H1 (cell line): ENCODE results near the gene DCUN1D2. TPM values are rescaled to one million over a fixed set of nuclear protein-coding genes. Genes with fewer than 3 reads are reported as not detected.

ENCODE experiments used
- CTCF ChIA-PET: fragments of 300-600 bp; sonication (Branson Sonifier 250); formaldehyde crosslinking; loops from one replicate; lab custom pipeline; 2021; ENCODE audit not compliant: partially characterized antibody; lab: Charles Lee
- POLR2A ChIA-PET: fragments of 300-600 bp; sonication (Branson Sonifier 250); formaldehyde crosslinking; loops from one replicate; lab custom pipeline; 2021; ENCODE audit warnings: inconsistent platforms; ENCODE audit not compliant: partially characterized antibody; lab: Charles Lee
- DNase-seq, 2 experiments: peaks; one replicate each; pipeline versions ENCODE4 v3.0.0 to v3.0.0-alpha.2; 2010 to 2022; ENCODE audit warnings: low spot score in 2 of 2, low read depth in 1 of 2, mixed read lengths in 1 of 2
- FAIRE-seq: peaks from 2 replicates; lab custom pipeline; 2011; peaks lifted over from hg19 to GRCh38; lab: Jason Lieb, UNC
- H2AFZ ChIP-seq: 2 replicates; pipeline ENCODE4 v1.8.1; 2012; ENCODE audit warnings: low read length, inconsistent platforms
- H2AK5ac ChIP-seq: 2 replicates; pipeline ENCODE4 v1.6.1; 2013; ENCODE audit warnings: low read depth, low read length
- H2BK120ac ChIP-seq: replicated peaks from 2 replicates; pipeline ENCODE3; 2013; ENCODE audit warnings: low read depth, low read length, inconsistent platforms
- H2BK12ac ChIP-seq: 2 replicates; pipeline ENCODE4 v1.6.1; 2013; ENCODE audit warnings: low read depth, low read length
- H2BK15ac ChIP-seq: 2 replicates; pipeline ENCODE4 v1.6.1; 2013; ENCODE audit warnings: low read length
- H2BK20ac ChIP-seq: 2 replicates; pipeline ENCODE4 v1.6.1; 2013; ENCODE audit warnings: low read length
- H2BK5ac ChIP-seq: 2 replicates; pipeline ENCODE4 v1.6.1; 2013; ENCODE audit warnings: low read depth, low read length
- H3K14ac ChIP-seq: 2 replicates; pipeline ENCODE4 v1.6.1; 2013; ENCODE audit warnings: inconsistent platforms; ENCODE audit not compliant: insufficient read length
- H3K18ac ChIP-seq: 2 replicates; pipeline ENCODE4 v1.6.1; 2013; ENCODE audit warnings: low read length; ENCODE audit errors: extremely low read depth
- H3K23ac ChIP-seq: 2 replicates; pipeline ENCODE4 v1.6.1; 2013; ENCODE audit warnings: inconsistent platforms; ENCODE audit not compliant: insufficient read length
- H3K23me2 ChIP-seq: 2 replicates; pipeline ENCODE4 v1.6.1; 2013; ENCODE audit warnings: low read depth, low read length
- H3K27ac ChIP-seq: 2 replicates; pipeline ENCODE4 v1.6.1; 2011; ENCODE audit warnings: low read depth, low read length, inconsistent platforms
- H3K27me3 ChIP-seq, 4 experiments: replicated peaks in 1 of 4; 1 replicate in 1 of 4; 2 replicates in 3 of 4; pipeline versions ENCODE4 v1.6.1 to v1.8.1; 2011 to 2013; ENCODE audit warnings: low read length in 3 of 4, mild to moderate bottlenecking in 3 of 4, inconsistent platforms in 2 of 4, mixed read lengths in 2 of 4, moderate library complexity in 1 of 4; ENCODE audit not compliant: control insufficient read depth in 3 of 4, insufficient read depth in 3 of 4; ENCODE audit errors: extremely low read depth in 1 of 4
- H3K36me3 ChIP-seq, 4 experiments: 2 replicates each; pipeline versions ENCODE4 v1.6.1 to v1.8.1; 2011 to 2013; ENCODE audit warnings: mild to moderate bottlenecking in 4 of 4, low read length in 3 of 4, moderate library complexity in 2 of 4, control low read depth in 1 of 4, inconsistent platforms in 1 of 4; ENCODE audit not compliant: insufficient read depth in 4 of 4, control insufficient read depth in 2 of 4
- H3K4ac ChIP-seq: replicated peaks from 2 replicates; pipeline ENCODE3; 2013; ENCODE audit warnings: low read length, low read depth, mixed read lengths, inconsistent platforms; ENCODE audit not compliant: insufficient read length
- H3K4me1 ChIP-seq, 4 experiments: replicated peaks in 1 of 4; 1 replicate in 1 of 4; 2 replicates in 3 of 4; pipeline versions ENCODE4 v1.6.1 to v1.8.1; 2011 to 2013; ENCODE audit warnings: low read length in 3 of 4, inconsistent platforms in 2 of 4, mixed read lengths in 1 of 4; ENCODE audit not compliant: insufficient read depth in 4 of 4, control insufficient read depth in 3 of 4
- H3K4me2 ChIP-seq, 2 experiments: 2 replicates each; pipeline versions ENCODE4 v1.6.1 to v1.8.1; 2011 to 2013; ENCODE audit warnings: low read depth in 2 of 2, low read length in 2 of 2, control low read depth in 1 of 2, inconsistent platforms in 1 of 2, mild to moderate bottlenecking in 1 of 2; ENCODE audit not compliant: insufficient read depth in 1 of 2
- H3K4me3 ChIP-seq, 4 experiments: fragments of 200-600, 300-600 bp in 1 of 4; sonication (generic), shearing (Covaris generic), sonication (Bioruptor Twin) in 1 of 4; 2 replicates each; pipeline versions ENCODE4 v1.5.1 to v1.8.1; 2011 to 2016; ENCODE audit warnings: low read length in 4 of 4, low read depth in 3 of 4, control low read depth in 2 of 4, inconsistent platforms in 2 of 4, mild to moderate bottlenecking in 2 of 4, mixed read lengths in 1 of 4, moderate library complexity in 1 of 4; ENCODE audit not compliant: insufficient read depth in 2 of 4; ENCODE audit errors: extremely low read depth in 1 of 4
- H3K56ac ChIP-seq: replicated peaks from 2 replicates; pipeline ENCODE3; 2013; ENCODE audit warnings: low read depth, mild to moderate bottlenecking, mixed read lengths, low read length, inconsistent platforms; ENCODE audit not compliant: insufficient read length
- H3K79me1 ChIP-seq: 2 replicates; pipeline ENCODE4 v1.6.1; 2013; ENCODE audit warnings: low read depth, low read length, control low read depth
- H3K79me2 ChIP-seq, 2 experiments: 2 replicates each; pipeline versions ENCODE4 v1.6.1 to v1.8.1; 2012 to 2013; ENCODE audit warnings: low read length in 2 of 2, mild to moderate bottlenecking in 2 of 2, inconsistent platforms in 1 of 2; ENCODE audit not compliant: insufficient read depth in 2 of 2, control insufficient read depth in 1 of 2
- H3K9ac ChIP-seq, 4 experiments: replicated peaks in 1 of 4; 1 replicate in 1 of 4; 2 replicates in 3 of 4; pipeline versions ENCODE4 v1.6.1 to v1.8.1; 2011 to 2013; ENCODE audit warnings: low read depth in 3 of 4, low read length in 3 of 4, control low read depth in 2 of 4, mild to moderate bottlenecking in 2 of 4, moderate library complexity in 2 of 4, inconsistent platforms in 1 of 4; ENCODE audit errors: extremely low read depth in 1 of 4
- H3K9me3 ChIP-seq, 2 experiments: 2 replicates each; pipeline versions ENCODE4 v1.6.1 to v1.8.1; 2012 to 2013; ENCODE audit warnings: mild to moderate bottlenecking in 2 of 2, moderate library complexity in 2 of 2, control low read depth in 1 of 2, inconsistent platforms in 1 of 2, low read depth in 1 of 2, low read length in 1 of 2, mixed read lengths in 1 of 2; ENCODE audit not compliant: insufficient read depth in 2 of 2
- H4K20me1 ChIP-seq, 2 experiments: replicated peaks in 1 of 2; 2 replicates each; pipeline versions ENCODE3 to v1.8.1; 2011 to 2013; ENCODE audit warnings: inconsistent platforms in 2 of 2, low read length in 2 of 2, mild to moderate bottlenecking in 1 of 2; ENCODE audit not compliant: insufficient read depth in 2 of 2, control insufficient read depth in 1 of 2
- H4K5ac ChIP-seq: 2 replicates; pipeline ENCODE4 v1.6.1; 2013; ENCODE audit warnings: low read length, low read depth, mixed read lengths, inconsistent platforms; ENCODE audit not compliant: insufficient read length
- H4K8ac ChIP-seq: 2 replicates; pipeline ENCODE4 v1.8.0; 2013; ENCODE audit warnings: mild to moderate bottlenecking, moderate library complexity, low read length, inconsistent platforms; ENCODE audit not compliant: insufficient read depth; ENCODE audit errors: extremely low read depth
- H4K91ac ChIP-seq: replicated peaks from 2 replicates; pipeline ENCODE3; 2013; ENCODE audit warnings: low read length, mixed read lengths, inconsistent platforms; ENCODE audit not compliant: insufficient read length
- CHD2 ChIP-seq: IDR thresholded peaks from 2 replicates; pipeline ENCODE4 v1.6.1; 2012; ENCODE audit warnings: low read length, improper control_type of control experiment
- EZH2 ChIP-seq: fragments of 200-600 bp; sonication (generic); IDR thresholded peaks from 2 replicates; pipeline ENCODE4 v1.7.1; 2012; ENCODE audit warnings: low read depth, mild to moderate bottlenecking, moderate library complexity, low read length, inconsistent platforms; ENCODE audit not compliant: severe bottlenecking
- FOSL1 ChIP-seq: IDR thresholded peaks from 2 replicates; pipeline ENCODE4 v1.6.1; 2011; ENCODE audit warnings: mild to moderate bottlenecking, low read depth, low read length, moderate library complexity; ENCODE audit not compliant: insufficient read depth
- HDAC6 ChIP-seq: IDR thresholded peaks from one replicate; pipeline ENCODE4 v1.7.1; 2012; ENCODE audit warnings: low read depth, mild to moderate bottlenecking, inconsistent platforms, low read length, moderate library complexity
- JUN ChIP-seq: IDR thresholded peaks from 2 replicates; pipeline ENCODE4 v1.6.1; 2011; ENCODE audit warnings: low read depth, mild to moderate bottlenecking, improper control_type of control experiment, low read length
- KDM1A ChIP-seq: fragments of 200-600, 300-600 bp; sonication (generic); IDR thresholded peaks from 2 replicates; pipeline ENCODE4 v1.7.1; 2016; ENCODE audit warnings: mild to moderate bottlenecking, low read length, borderline replicate concordance
- POLR2A ChIP-seq, 2 experiments: IDR thresholded peaks; 1 replicate in 1 of 2; 2 replicates in 1 of 2; pipeline ENCODE4 v1.6.1; 2011; ENCODE audit warnings: low read depth in 2 of 2, low read length in 2 of 2, mild to moderate bottlenecking in 2 of 2; ENCODE audit errors: control extremely low read depth in 1 of 2
- RFX5 ChIP-seq: IDR thresholded peaks from 2 replicates; pipeline ENCODE4 v1.6.1; 2011; ENCODE audit warnings: low read depth, low read length, improper control_type of control experiment, borderline replicate concordance
- RNF2 ChIP-seq: fragments of 200-900, 300-1000 bp; sonication (generic); IDR thresholded peaks from 2 replicates; pipeline ENCODE4 v1.7.1; 2016; ENCODE audit warnings: borderline replicate concordance, low read depth, mild to moderate bottlenecking, antibody characterized with exemption, low read length; ENCODE audit not compliant: poor library complexity, severe bottlenecking; ENCODE audit errors: missing control alignments
- SIRT6 ChIP-seq: IDR thresholded peaks from one replicate; pipeline ENCODE4 v1.7.1; 2012; ENCODE audit warnings: low read length, inconsistent platforms
- TAF1 ChIP-seq: IDR thresholded peaks from 2 replicates; pipeline ENCODE4 v1.6.1; 2011; ENCODE audit warnings: mild to moderate bottlenecking, low read depth, low read length
- TBP ChIP-seq: IDR thresholded peaks from 2 replicates; pipeline ENCODE4 v1.6.1; 2011; ENCODE audit warnings: low read depth, low read length, improper control_type of control experiment
- ZNF274 ChIP-seq: IDR thresholded peaks from 2 replicates; pipeline ENCODE4 v1.7.0; 2012; ENCODE audit warnings: low read length, borderline replicate concordance; ENCODE audit errors: extremely low read depth
- WGBS, 2 experiments: shearing (Covaris generic) in 1 of 2; methylation state at CpG; one replicate each; pipeline versions ENCODE4 v1.1.6 to v1.1.7; 2013 to 2015; ENCODE audit warnings: low lambda C conversion rate in 2 of 2, mixed read lengths in 2 of 2, inconsistent platforms in 1 of 2, low coverage in 1 of 2, missing lambda C conversion rate in 1 of 2; ENCODE audit not compliant: insufficient replicate concordance in 2 of 2, insufficient coverage in 1 of 2, insufficient read length in 1 of 2; ENCODE audit errors: extremely low coverage in 1 of 2, missing lambda C conversion rate in 1 of 2; 5-methylcytosine and 5-hydroxymethylcytosine counted together
- polyA plus RNA-seq, 7 experiments: library from polyadenylated mRNA; depleted of rRNA in 3 of 7; stranded (reverse) in 5 of 7; unstranded in 2 of 7; fragments of >200 nt in 5 of 7; fragments of 200-250 nt in 2 of 7; gene quantifications; 1 replicate in 5 of 7; 2 replicates in 1 of 7; 4 replicates in 1 of 7; pipeline versions ENCODE4 v1.2.1 to v1.2.3, GENCODE V29; 2011 to 2013; ENCODE audit warnings: missing spikeins in 2 of 7, mixed read lengths in 2 of 7
- total RNA-seq: library from RNA; stranded (reverse); fragmentation: NEBNext Ultra II Directional; extraction: Animal tissue kit (Norgen Biotek cat#: 25700); gene quantifications from 2 replicates; pipeline ENCODE4 v1.2.1, GENCODE V29; 2021

DCUN1D2 gene
- total and polyA plus RNA-seq, 2 of the 8 experiments (the other 6 are each of a cell fraction or from before 2014, with no cell fraction given) = 19.5 to 35.3 TPM

DNA sequence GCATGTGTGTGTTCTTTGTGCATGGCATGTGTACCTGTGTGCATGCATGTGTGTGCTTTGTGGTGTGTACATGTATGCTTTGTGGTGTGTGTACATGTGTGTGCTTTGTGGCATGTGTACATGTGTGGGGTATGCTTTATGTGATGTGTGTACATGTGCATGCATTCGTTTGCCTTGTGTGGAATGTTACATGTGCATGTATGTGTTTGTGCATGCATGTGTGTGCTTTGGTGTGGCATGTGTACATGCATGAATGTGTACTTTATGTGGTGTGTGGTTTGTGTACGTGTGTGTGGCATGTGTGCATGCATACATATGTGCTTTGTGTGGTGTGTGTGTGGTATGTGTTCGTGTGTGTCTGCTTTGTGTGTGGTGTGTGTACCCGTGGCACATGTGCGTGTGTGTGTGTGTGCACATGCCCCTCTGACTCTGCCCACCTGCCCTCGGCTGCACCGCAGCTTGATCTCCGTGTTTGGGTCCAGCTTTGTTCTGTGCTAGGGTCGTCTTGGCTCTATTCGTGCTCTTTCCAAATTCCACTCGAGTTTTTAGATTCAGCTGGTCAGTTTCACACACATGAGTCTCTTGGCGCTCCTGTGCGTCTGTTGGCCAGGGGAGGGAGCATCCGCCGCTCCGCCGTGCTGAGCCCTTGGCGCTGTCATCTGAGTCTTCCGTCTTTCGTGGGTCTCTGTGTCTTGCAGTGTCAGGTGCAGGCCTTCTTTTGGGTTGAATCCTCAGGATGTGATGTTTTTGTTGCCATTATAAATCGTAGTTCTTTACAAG lies 47.6 kb upstream of the DCUN1D2 start:
- peaks cover 6% of the 10 kb centered on the region for H3K79me1 ChIP-seq
- no peak overlapping the region for H2BK20ac ChIP-seq
- H3K4me1 ChIP-seq = peaks cover 0 to 4% (median 0%) of the 10 kb centered on the region in 4 experiments; a peak in 1 of 7 replicates
- H3K4me3 ChIP-seq = no peak overlapping the region
- no peaks in the 10 kb centered on the region for H3K23me2 ChIP-seq
- peak overlapping the region; percentile 13; the same call in 1 of the 2 replicates for H2BK15ac ChIP-seq
- H3K14ac ChIP-seq = no peak overlapping the region
- no peak overlapping the region for H3K27ac ChIP-seq
- peaks cover 0 to 4% of the 10 kb centered on the region in 2 experiments; a peak in 1 of 4 replicates for H3K79me2 ChIP-seq
- DNase-seq (no peak), FAIRE-seq (peak; percentile 71)
- H3K36me3 ChIP-seq = peaks cover 0 to 9% (median 3%) of the 10 kb centered on the region in 4 experiments; a peak in 6 of 8 replicates
- no peak overlapping the region for H3K18ac ChIP-seq
- no peak overlapping the region for H3K56ac ChIP-seq
- ChIA-PET POLR2A (no interaction called here), CTCF (no interaction called here)
- no peak overlapping the region for H3K9ac ChIP-seq
- peaks cover 0 to 8% of the 10 kb centered on the region in 2 experiments for H4K20me1 ChIP-seq
- no peak overlapping the region for H3K4me2 ChIP-seq
- no peak overlapping the region for H3K23ac ChIP-seq
- H2BK120ac ChIP-seq = no peak overlapping the region
- H3K4ac ChIP-seq = no peak overlapping the region
- H2BK5ac ChIP-seq = peak overlapping the region; percentile 49; the same call in 1 of the 2 replicates
- no peak overlapping the region for H2AFZ ChIP-seq
- no peaks in the 10 kb centered on the region; a peak in 1 of 7 replicates for H3K27me3 ChIP-seq
- H3K9me3 ChIP-seq = no peaks in the 10 kb centered on the region
- no peak overlapping the region for H4K91ac ChIP-seq
- 94% methylated on average over 20 of the region's 21 CpGs; no CpG with 5 or more reads in 1 of the 2 experiments for WGBS, 2 experiments
- H2BK12ac ChIP-seq = no peak overlapping the region
- peak overlapping the region; percentile 88; the same call in 1 of the 2 replicates for H2AK5ac ChIP-seq
- no peak overlapping the region for H4K5ac ChIP-seq
- H4K8ac ChIP-seq = no peak overlapping the region
- TF ChIP-seq HDAC6 (no peak), SIRT6 (no peak), RFX5 (no peak), ZNF274 (no peak), KDM1A (no peak), TAF1 (no peak), RNF2 (no peak), FOSL1 (no peak), EZH2 (no peak), POLR2A (IDR thresholded peaks at IDR 0.05; ENCODE audit: control extremely low read depth in 1 of 2, low read depth in 2 of 2, low read length in 2 of 2) (no peak), TBP (no peak), JUN (no peak), CHD2 (no peak)
